GM21526 (cell line): Measurements from ENCODE around the gene TRPV5.

Source experiments
- ATAC-seq: cut with Tn5 transposase; IDR thresholded peaks from one replicate; pipeline ENCODE4 v1.9.1; 2021; ENCODE audit warnings: moderate library complexity; ENCODE audit not compliant: unreplicated experiment, low FRiP score

The TRPV5 gene

GRCh38 chr7:142910481-142910880 lies 23.1 kb downstream of the TRPV5 start:
- ATAC-seq = no peak

- no peak for ATAC-seq
Measured at GRCh38 chr7:142910031-142910433, 23.5 kb downstream of the TRPV5 start.

GRCh38 chr7:142908921-142909890 lies 24.3 kb downstream of the TRPV5 start:
- no peak for ATAC-seq

- ATAC-seq = no peak
Measured at GRCh38 chr7:142908290-142908689, 25.3 kb downstream of the TRPV5 start.

GRCh38 chr7:142906643-142907042 lies 26.9 kb downstream of the TRPV5 start:
- ATAC-seq = no peak

- ATAC-seq = no peak
Measured at GRCh38 chr7:142905759-142906158, 27.8 kb downstream of the TRPV5 start.

GRCh38 chr7:142904128-142904527 lies 29.4 kb downstream of the TRPV5 start:
- no peak for ATAC-seq

- ATAC-seq = no peak
Measured at GRCh38 chr7:142901426-142902259, 31.9 kb downstream of the TRPV5 start.

- ATAC-seq = no peak
Measured at GRCh38 chr7:142899661-142900060, 33.9 kb downstream of the TRPV5 start.

GRCh38 chr7:142898377-142899170 lies 35.0 kb downstream of the TRPV5 start:
- ATAC-seq = no peak

GRCh38 chr7:142897691-142898090 lies 35.9 kb downstream of the TRPV5 start:
- no peak for ATAC-seq

GRCh38 chr7:142896741-142897379 lies 36.7 kb downstream of the TRPV5 start:
- no peak for ATAC-seq

- no peak for ATAC-seq
Measured at GRCh38 chr7:142896151-142896550, 37.4 kb downstream of the TRPV5 start.

- ATAC-seq = no peak
Measured at GRCh38 chr7:142894985-142895593, 38.5 kb downstream of the TRPV5 start.

- no peak for ATAC-seq
Measured at GRCh38 chr7:142894112-142894984, 39.2 kb downstream of the TRPV5 start.

- no peak for ATAC-seq
Measured at GRCh38 chr7:142892951-142893350, 40.6 kb downstream of the TRPV5 start.

GRCh38 chr7:142891490-142892082 lies 42.0 kb downstream of the TRPV5 start:
- ATAC-seq = no peak

GRCh38 chr7:142890874-142891485 lies 42.6 kb downstream of the TRPV5 start:
- no peak for ATAC-seq
